Smooth muscle cell (in vitro differentiated cells): ENCODE measurements around the gene CTDP1. TPM values are rescaled to one million over a fixed set of nuclear protein-coding genes. Genes with fewer than 3 reads are reported as not detected.

Source experiments
- DNase-seq: peaks from one replicate; lab custom pipeline; 2025; ENCODE audit not compliant: unreplicated experiment; lab: John Stamatoyannopoulos, UW
- H2AFZ ChIP-seq: fragments of 200-600 bp; sonication (generic); 2 replicates; pipeline ENCODE4 v1.6.0; 2016; ENCODE audit warnings: antibody characterized with exemption, low read depth, mild to moderate bottlenecking
- H3F3A ChIP-seq: fragments of 200-600 bp; sonication (generic); 2 replicates; pipeline ENCODE4 v1.6.0; 2017; ENCODE audit warnings: antibody characterized with exemption, low read depth
- H3K27ac ChIP-seq: fragments of 200-600 bp; sonication (generic); 2 replicates; pipeline ENCODE4 v1.5.1; 2016; ENCODE audit warnings: low read depth, mild to moderate bottlenecking
- H3K27me3 ChIP-seq: fragments of 200-600 bp; sonication (generic); 2 replicates; pipeline ENCODE4 v1.6.1; 2016; ENCODE audit warnings: low read depth, mild to moderate bottlenecking
- H3K36me3 ChIP-seq: fragments of 200-600 bp; sonication (generic); 2 replicates; pipeline ENCODE4 v1.5.1; 2016; ENCODE audit warnings: low read depth
- H3K4me1 ChIP-seq: fragments of 200-600 bp; sonication (generic); 2 replicates; pipeline ENCODE4 v1.5.1; 2016; ENCODE audit warnings: low read depth
- H3K4me2 ChIP-seq: fragments of 200-600 bp; sonication (generic); 2 replicates; pipeline ENCODE4 v1.6.0; 2016; ENCODE audit warnings: mild to moderate bottlenecking
- H3K4me3 ChIP-seq: fragments of 200-600 bp; sonication (generic); 2 replicates; pipeline ENCODE4 v1.5.1; 2016; ENCODE audit warnings: mild to moderate bottlenecking
- H3K79me2 ChIP-seq: fragments of 200-600 bp; sonication (generic); 2 replicates; pipeline ENCODE4 v1.6.0; 2016; ENCODE audit warnings: low read depth, mild to moderate bottlenecking
- H3K9ac ChIP-seq: fragments of 200-600 bp; sonication (generic); 2 replicates; pipeline ENCODE4 v1.6.0; 2016; ENCODE audit warnings: low read depth
- H3K9me3 ChIP-seq: fragments of 200-600 bp; sonication (generic); replicated peaks from 2 replicates; pipeline ENCODE4 v1.5.1; 2016; ENCODE audit warnings: low read depth
- H4K20me1 ChIP-seq: fragments of 200-600 bp; sonication (generic); 2 replicates; pipeline ENCODE4 v1.6.0; 2016; ENCODE audit warnings: low read depth
- WGBS: methylation state at CpG from one replicate; pipeline ENCODE4 v1.1.7; 2016; ENCODE audit warnings: low lambda C conversion rate; 5-methylcytosine and 5-hydroxymethylcytosine counted together
- polyA plus RNA-seq: library from polyadenylated mRNA; unstranded; fragments of >200 nt; fragmentation: Nextera tagmentation; extraction: Ambion mirVana; gene quantifications from 2 replicates; pipeline ENCODE4 v1.2.1, GENCODE V29; 2016
- total RNA-seq: library from RNA; depleted of rRNA; stranded (reverse); fragments of >200 nt; gene quantifications from 2 replicates; pipeline ENCODE4 v1.2.3, GENCODE V29; 2014
- TF ChIP-seq, protein P1 (sequence below): fragments of 200-600 bp; sonication (generic); IDR thresholded peaks from 2 replicates; pipeline ENCODE4 v1.5.1; 2017; ENCODE audit warnings: borderline replicate concordance, mild to moderate bottlenecking, antibody characterized with exemption; ENCODE audit not compliant: insufficient read depth, poor library complexity, severe bottlenecking

CTDP1 gene
- total and polyA plus RNA-seq, 2 experiments from 2014 or later = 14.1 to 18.4 TPM

DNA sequence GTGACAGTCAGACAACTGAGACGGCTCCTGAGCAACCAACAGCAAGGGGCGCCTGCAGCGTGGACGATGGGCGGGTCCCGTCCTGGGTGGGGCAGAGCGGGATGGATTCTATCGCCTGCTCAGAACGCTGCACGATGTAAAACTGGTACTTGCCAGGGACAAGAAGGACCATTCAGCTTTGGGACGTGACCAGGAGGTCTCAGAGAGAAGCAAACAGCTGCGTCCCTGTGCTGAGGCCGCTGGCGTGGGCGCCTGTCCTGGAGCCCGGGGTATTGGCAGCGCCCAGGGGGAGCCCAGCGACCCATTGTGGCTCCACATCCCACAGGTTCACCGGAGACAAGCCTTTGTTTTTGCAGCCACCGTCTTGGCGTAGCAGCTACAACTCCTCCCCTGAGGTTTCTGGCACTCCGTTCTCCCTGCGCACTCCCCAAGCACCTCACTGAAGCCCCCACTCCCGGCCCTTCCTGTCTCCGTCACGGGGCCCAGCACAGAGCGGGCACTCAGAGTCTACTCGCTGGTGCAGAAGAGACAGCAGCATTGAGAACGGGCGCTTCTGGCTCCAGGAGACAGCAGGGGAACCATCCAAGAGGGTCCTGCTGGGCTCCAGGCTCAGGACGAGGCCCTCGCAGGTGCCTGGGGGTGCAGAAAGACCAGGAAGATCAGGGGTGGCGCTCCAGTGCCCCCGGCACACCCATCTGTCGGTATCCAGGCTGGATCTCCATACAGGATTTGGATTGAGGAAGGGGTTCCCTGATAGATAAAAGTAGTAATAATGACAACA lies 96.0 kb downstream of the CTDP1 start:
- no peaks in the 10 kb centered on the region for H3K27me3 ChIP-seq
- no peak overlapping the region for H3K4me2 ChIP-seq
- no peaks in the 10 kb centered on the region for H3K4me1 ChIP-seq
- no peaks in the 10 kb centered on the region for H3K36me3 ChIP-seq
- H2AFZ ChIP-seq = no peak overlapping the region
- no peaks in the 10 kb centered on the region for H3F3A ChIP-seq
- no peak overlapping the region for H3K4me3 ChIP-seq
- TF ChIP-seq, protein P1, sequence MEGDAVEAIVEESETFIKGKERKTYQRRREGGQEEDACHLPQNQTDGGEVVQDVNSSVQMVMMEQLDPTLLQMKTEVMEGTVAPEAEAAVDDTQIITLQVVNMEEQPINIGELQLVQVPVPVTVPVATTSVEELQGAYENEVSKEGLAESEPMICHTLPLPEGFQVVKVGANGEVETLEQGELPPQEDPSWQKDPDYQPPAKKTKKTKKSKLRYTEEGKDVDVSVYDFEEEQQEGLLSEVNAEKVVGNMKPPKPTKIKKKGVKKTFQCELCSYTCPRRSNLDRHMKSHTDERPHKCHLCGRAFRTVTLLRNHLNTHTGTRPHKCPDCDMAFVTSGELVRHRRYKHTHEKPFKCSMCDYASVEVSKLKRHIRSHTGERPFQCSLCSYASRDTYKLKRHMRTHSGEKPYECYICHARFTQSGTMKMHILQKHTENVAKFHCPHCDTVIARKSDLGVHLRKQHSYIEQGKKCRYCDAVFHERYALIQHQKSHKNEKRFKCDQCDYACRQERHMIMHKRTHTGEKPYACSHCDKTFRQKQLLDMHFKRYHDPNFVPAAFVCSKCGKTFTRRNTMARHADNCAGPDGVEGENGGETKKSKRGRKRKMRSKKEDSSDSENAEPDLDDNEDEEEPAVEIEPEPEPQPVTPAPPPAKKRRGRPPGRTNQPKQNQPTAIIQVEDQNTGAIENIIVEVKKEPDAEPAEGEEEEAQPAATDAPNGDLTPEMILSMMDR = no peak
- DNase-seq = no peak
- WGBS = 85% methylated on average over 35 of the region's 35 CpGs
- H4K20me1 ChIP-seq = no peaks in the 10 kb centered on the region
- no peak overlapping the region for H3K27ac ChIP-seq
- H3K79me2 ChIP-seq = no peaks in the 10 kb centered on the region
- H3K9me3 ChIP-seq = no peaks in the 10 kb centered on the region
- H3K9ac ChIP-seq = no peak overlapping the region

DNA sequence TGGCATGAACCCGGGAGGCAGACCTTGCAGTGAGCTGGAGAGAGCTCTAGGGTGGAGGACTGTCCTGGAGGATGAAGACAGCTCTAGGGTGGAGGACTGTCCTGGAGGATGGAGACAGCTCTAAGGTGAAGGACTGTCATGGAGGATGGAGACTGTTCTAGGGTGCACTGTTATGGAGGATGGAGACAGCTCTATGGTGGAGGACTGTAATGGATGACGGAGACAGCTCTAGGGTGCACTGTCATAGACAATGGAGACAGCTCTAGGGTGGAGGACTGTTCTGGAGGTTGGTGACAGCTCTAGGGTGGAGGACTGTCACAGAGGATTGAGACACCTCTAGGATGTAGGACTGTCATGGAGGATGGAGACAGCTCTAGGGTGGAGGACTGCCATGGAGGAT lies 97.1 kb downstream of the CTDP1 start:
- Histone ChIP-seq H3F3A (no peaks in the 10 kb centered on the region), H3K36me3 (no peaks in the 10 kb centered on the region), H3K79me2 (no peaks in the 10 kb centered on the region), H3K4me3 (no peak overlapping the region), H3K9me3 (no peaks in the 10 kb centered on the region), H3K27ac (no peak overlapping the region), H3K4me1 (no peaks in the 10 kb centered on the region), H3K9ac (no peak overlapping the region), H2AFZ (no peak overlapping the region), H3K27me3 (no peaks in the 10 kb centered on the region), H3K4me2 (no peak overlapping the region), H4K20me1 (no peaks in the 10 kb centered on the region)
- no peak for DNase-seq
- TF ChIP-seq, protein P1 = no peak
- WGBS = 83% methylated on average over 2 of the region's 2 CpGs

DNA sequence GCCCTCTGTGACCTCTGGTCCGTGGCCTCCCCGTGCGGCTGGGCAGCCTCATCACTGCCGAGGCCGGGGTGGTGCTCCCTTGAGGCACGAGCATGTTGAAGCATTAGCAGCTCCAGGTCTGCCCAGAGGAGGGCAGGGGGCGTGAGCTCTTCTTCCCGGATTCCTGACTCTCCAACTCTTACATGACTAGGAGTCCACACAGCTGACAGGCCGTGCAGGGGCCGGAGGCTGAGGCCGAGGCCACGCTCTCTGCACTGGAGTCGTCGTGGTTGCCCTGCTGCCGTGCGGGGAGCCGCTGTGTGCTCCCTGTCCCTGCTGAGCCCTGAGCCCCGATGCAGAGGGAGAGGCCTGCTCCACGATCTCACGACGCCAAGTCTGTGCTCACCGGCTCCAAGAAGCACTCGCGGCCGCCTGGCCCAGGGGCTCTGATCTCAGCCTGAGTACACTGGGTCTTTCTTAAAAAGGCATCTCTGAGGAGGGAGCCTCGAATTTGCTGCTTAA lies 98.7 kb downstream of the CTDP1 start:
- Histone ChIP-seq H3K4me3 (no peak overlapping the region), H3K9ac (no peak overlapping the region), H3K79me2 (no peaks in the 10 kb centered on the region), H3K27me3 (peaks cover 4% of the 10 kb centered on the region), H3K36me3 (no peaks in the 10 kb centered on the region), H3K9me3 (no peaks in the 10 kb centered on the region), H2AFZ (no peak overlapping the region), H3F3A (no peaks in the 10 kb centered on the region), H4K20me1 (no peaks in the 10 kb centered on the region), H3K4me2 (no peak overlapping the region), H3K4me1 (no peaks in the 10 kb centered on the region), H3K27ac (no peak overlapping the region)
- TF ChIP-seq, protein P1 = no peak
- DNase-seq = no peak
- WGBS = 86% methylated on average over 26 of the region's 26 CpGs
